HEK293T (cell line): Measurements from ENCODE around the gene HCN1.

Experiments used
- ARNT ChIP-seq: fragments of 450-650 bp; IDR thresholded peaks from 2 replicates; pipeline ENCODE4 v1.6.1; 2017; ENCODE audit warnings: mild to moderate bottlenecking
- BHLHE40 ChIP-seq: fragments of 450-650 bp; IDR thresholded peaks from 2 replicates; pipeline ENCODE4 v1.6.1; 2016; ENCODE audit warnings: mild to moderate bottlenecking, moderate library complexity, borderline replicate concordance
- CTBP1 ChIP-seq: fragments of 450-650 bp; IDR thresholded peaks from 2 replicates; pipeline ENCODE4 v1.6.1; 2016; ENCODE audit warnings: borderline replicate concordance
- ELF4 ChIP-seq: fragments of 450-650 bp; IDR thresholded peaks from 2 replicates; pipeline ENCODE4 v1.6.1; 2017; ENCODE audit warnings: antibody characterized with exemption
- FOXA1 ChIP-seq: fragments of 450-650 bp; IDR thresholded peaks from 2 replicates; pipeline ENCODE4 v1.6.1; 2016; ENCODE audit warnings: mild to moderate bottlenecking
- FOXM1 ChIP-seq: fragments of 450-650 bp; IDR thresholded peaks from 2 replicates; pipeline ENCODE4 v1.6.1; 2017; ENCODE audit warnings: mild to moderate bottlenecking, borderline replicate concordance
- L3MBTL2 ChIP-seq: fragments of 450-650 bp; conservative IDR thresholded peaks from 2 replicates; pipeline ENCODE4 v1.6.1; 2016; ENCODE audit warnings: mild to moderate bottlenecking
- LEF1 ChIP-seq: fragments of 450-650 bp; IDR thresholded peaks from 2 replicates; pipeline ENCODE4 v1.6.1; 2017; ENCODE audit warnings: mild to moderate bottlenecking, borderline replicate concordance
- SP1 ChIP-seq: fragments of 450-650 bp; IDR thresholded peaks from 2 replicates; pipeline ENCODE4 v1.6.1; 2017
- SUZ12 ChIP-seq: fragments of 450-650 bp; IDR thresholded peaks from 2 replicates; pipeline ENCODE4 v1.6.1; 2016; ENCODE audit warnings: mild to moderate bottlenecking
- TARDBP ChIP-seq: fragments of 450-650 bp; IDR thresholded peaks from 2 replicates; pipeline ENCODE4 v1.6.1; 2016
- ZNF384 ChIP-seq: fragments of 450-650 bp; IDR thresholded peaks from 2 replicates; pipeline ENCODE4 v1.6.1; 2016
- TF ChIP-seq, protein P1 (sequence below): fragments of 450-650 bp; IDR thresholded peaks from 2 replicates; pipeline ENCODE4 v1.6.1; 2016

DNA sequence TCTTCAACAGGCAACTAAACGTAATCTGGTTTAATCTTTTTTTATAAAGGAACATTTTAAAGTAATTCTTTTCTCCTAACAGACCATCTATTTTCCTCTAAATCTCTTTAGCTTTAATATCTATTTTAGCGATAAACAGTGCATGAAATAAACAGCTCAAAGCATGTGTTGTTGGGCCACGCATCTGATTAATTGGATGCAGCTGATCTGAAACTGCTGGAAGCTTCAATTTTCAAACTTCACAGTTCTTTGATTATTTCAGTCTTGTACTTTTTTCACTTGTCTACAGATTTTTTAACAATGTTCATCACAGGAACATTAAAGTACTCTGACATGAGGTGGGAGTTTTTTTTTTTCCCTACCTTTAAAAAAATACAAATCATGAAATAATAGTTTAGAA is 443.6 kb downstream of the HCN1 start:
- no peak for TF ChIP-seq ELF4
- no peak for TF ChIP-seq FOXM1
- TF ChIP-seq CTBP1 = no peak
- TF ChIP-seq L3MBTL2 = no peak
- no peak for TF ChIP-seq ARNT
- TF ChIP-seq TARDBP = no peak
- no peak for TF ChIP-seq ZNF384
- TF ChIP-seq, protein P1, sequence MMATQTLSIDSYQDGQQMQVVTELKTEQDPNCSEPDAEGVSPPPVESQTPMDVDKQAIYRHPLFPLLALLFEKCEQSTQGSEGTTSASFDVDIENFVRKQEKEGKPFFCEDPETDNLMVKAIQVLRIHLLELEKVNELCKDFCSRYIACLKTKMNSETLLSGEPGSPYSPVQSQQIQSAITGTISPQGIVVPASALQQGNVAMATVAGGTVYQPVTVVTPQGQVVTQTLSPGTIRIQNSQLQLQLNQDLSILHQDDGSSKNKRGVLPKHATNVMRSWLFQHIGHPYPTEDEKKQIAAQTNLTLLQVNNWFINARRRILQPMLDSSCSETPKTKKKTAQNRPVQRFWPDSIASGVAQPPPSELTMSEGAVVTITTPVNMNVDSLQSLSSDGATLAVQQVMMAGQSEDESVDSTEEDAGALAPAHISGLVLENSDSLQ = no peak
- TF ChIP-seq BHLHE40 = no peak
- TF ChIP-seq SP1 = no peak
- no peak for TF ChIP-seq LEF1
- no peak for TF ChIP-seq SUZ12
- no peak for TF ChIP-seq FOXA1
